Right lobe of liver (tissue), 6 donors: ENCODE measurements around the gene ZC3H13. TPM values are rescaled to one million over a fixed set of nuclear protein-coding genes. Genes with fewer than 3 reads are reported as not detected.

ENCODE experiments used
- ATAC-seq, 4 donors: fragments of 200-7000 bp; cut with Tn5 transposase; one replicate each; pipeline ENCODE4 v1.9.1; 2020; ENCODE audit warnings: mild to moderate bottlenecking in 4 of 4, moderate library complexity in 4 of 4
- DNase-seq, 3 donors: peaks; one replicate each; pipeline ENCODE4 v3.0.0-alpha.2; 2020
- H3K27ac ChIP-seq, 3 donors: fragments of 200-600 bp; one replicate each; pipeline ENCODE4 v1.8.0; 2022
- H3K27me3 ChIP-seq, 2 donors: fragments of 200-600 bp; one replicate each; pipeline ENCODE4 v1.8.0; 2022
- H3K36me3 ChIP-seq, 4 donors: fragments of 200-600 bp; sonication (generic) in 1 of 4; one replicate each; pipeline versions ENCODE4 v1.5.1 to v1.8.0; 2017 to 2022; ENCODE audit warnings: control low read depth in 1 of 4
- H3K4me1 ChIP-seq, 4 donors: fragments of 200-600 bp; sonication (generic) in 1 of 4; one replicate each; pipeline versions ENCODE4 v1.5.1 to v1.8.0; 2017 to 2022; ENCODE audit warnings: control low read depth in 1 of 4
- H3K4me3 ChIP-seq, 3 donors: fragments of 200-600 bp; one replicate each; pipeline ENCODE4 v1.8.0; 2022
- H3K9me3 ChIP-seq, 4 donors: fragments of 200-600 bp; sonication (generic) in 1 of 4; one replicate each; pipeline versions ENCODE4 v1.5.1 to v1.8.0; 2017 to 2022; ENCODE audit warnings: control low read depth in 1 of 4
- CTCF ChIP-seq, 4 donors: fragments of 200-600 bp in 3 of 4; fragments of 450-650 bp in 1 of 4; IDR thresholded peaks; one replicate each; pipeline versions ENCODE4 v1.5.1 to v1.8.0; 2016 to 2022; ENCODE audit warnings: antibody characterized with exemption in 4 of 4, mild to moderate bottlenecking in 2 of 4
- POLR2A ChIP-seq: fragments of 450-650 bp; IDR thresholded peaks from one replicate; pipeline ENCODE4 v1.6.1; 2017; ENCODE audit warnings: antibody characterized with exemption, mild to moderate bottlenecking
- WGBS: methylation state at CpG from one replicate; pipeline ENCODE4 v1.1.6; 2018; ENCODE audit warnings: low coverage, low lambda C conversion rate; ENCODE audit not compliant: insufficient coverage; ENCODE audit errors: missing lambda C conversion rate; 5-methylcytosine and 5-hydroxymethylcytosine counted together
- intact Hi-C, 2 donors: fragments of 100-400 bp; cut with DNase I; formaldehyde crosslinking; loops; one replicate each; pipeline versions ENCODE4 v1.11.2 to v1.14.1; 2022
- total RNA-seq, 6 experiments: library from RNA; depleted of rRNA in 2 of 6; stranded (reverse); fragments of >200 nt in 2 of 6; fragmentation: NEBNext Ultra II Directional in 3 of 6; extraction: Animal tissue kit (Norgen Biotek cat#: 25700) in 3 of 6; gene quantifications; one replicate each; pipeline versions ENCODE4 v1.1.0 to v1.2.4, GENCODE V29; 2016 to 2023
- donor health status: DM: no; HTN: yes; CAD: no.
- donor health status: DM: no; HTN: no; CAD: no.
- donor health status: DM: no; HTN: no; CAD: no.
- donor health status: DM: no; HTN: yes; CAD: no.
- donor health status: DM: no; HTN: yes; CAD: no.

The ZC3H13 gene
- total RNA-seq, 6 experiments from 2014 or later: 20.3 to 52.8 (median 50.3) TPM

GRCh38 chr13:45921162-45921736 lies 131.3 kb downstream of the ZC3H13 start:
- no peaks in the 10 kb centered on the region for H3K4me1 ChIP-seq
- no peak overlapping the region for H3K4me3 ChIP-seq
- 67% methylated on average over 1 of the region's 1 CpG for WGBS
- H3K9me3 ChIP-seq: no peaks in the 10 kb centered on the region
- H3K27ac ChIP-seq: no peak overlapping the region
- no peaks in the 10 kb centered on the region for H3K36me3 ChIP-seq
- DNase-seq: no peak
- TF ChIP-seq CTCF (IDR thresholded peaks at IDR 0.05): no peak
- TF ChIP-seq POLR2A: no peak
- no peak for ATAC-seq
- intact Hi-C loops: no loop called here
- no peaks in the 10 kb centered on the region for H3K27me3 ChIP-seq

GRCh38 chr13:45918597-45918996 lies 133.9 kb downstream of the ZC3H13 start:
- no peak overlapping the region for H3K27ac ChIP-seq
- no peaks in the 10 kb centered on the region for H3K36me3 ChIP-seq
- no peaks in the 10 kb centered on the region for H3K9me3 ChIP-seq
- no peak for ATAC-seq
- WGBS: 62% methylated on average over 1 of the region's 3 CpGs
- no peak overlapping the region for H3K4me3 ChIP-seq
- intact Hi-C loops: no loop called here
- no peak for TF ChIP-seq CTCF (IDR thresholded peaks at IDR 0.05)
- TF ChIP-seq POLR2A: no peak
- no peaks in the 10 kb centered on the region for H3K27me3 ChIP-seq
- no peak for DNase-seq
- no peaks in the 10 kb centered on the region for H3K4me1 ChIP-seq

- Histone ChIP-seq H3K4me3 (no peak overlapping the region), H3K9me3 (no peaks in the 10 kb centered on the region), H3K27me3 (no peaks in the 10 kb centered on the region), H3K36me3 (no peaks in the 10 kb centered on the region), H3K4me1 (no peaks in the 10 kb centered on the region), H3K27ac (no peak overlapping the region)
- ATAC-seq (no peak), DNase-seq (no peak)
- intact Hi-C loops: no loop called here
- TF ChIP-seq CTCF (IDR thresholded peaks at IDR 0.05) (no peak), POLR2A (no peak)
Measured at GRCh38 chr13:45917019-45917418, 135.5 kb downstream of the ZC3H13 start.

- 73% methylated on average over 4 of the region's 7 CpGs for WGBS
- TF ChIP-seq POLR2A (no peak), CTCF (IDR thresholded peaks at IDR 0.05) (no peak)
- DNase-seq (no peak), ATAC-seq (no peak)
- Histone ChIP-seq H3K4me1 (no peaks in the 10 kb centered on the region), H3K27ac (no peak overlapping the region), H3K4me3 (no peak overlapping the region), H3K36me3 (no peaks in the 10 kb centered on the region), H3K9me3 (no peaks in the 10 kb centered on the region), H3K27me3 (no peaks in the 10 kb centered on the region)
- intact Hi-C loops: no loop called here
Measured at GRCh38 chr13:45915686-45916439, 136.7 kb downstream of the ZC3H13 start.
